CD14-positive monocyte (primary cell): ENCODE results near the gene ESD. TPM values are rescaled to one million over a fixed set of nuclear protein-coding genes. Genes with fewer than 3 reads are reported as not detected.

Experiments used
- DNase-seq, 3 donors: peaks; one replicate each; pipeline ENCODE4 v3.0.0-alpha.2; 2011 to 2022
- H2AFZ ChIP-seq: 2 replicates; pipeline ENCODE4 v1.6.0; 2012; ENCODE audit warnings: mild to moderate bottlenecking, low read depth, low read length, inconsistent platforms; ENCODE audit not compliant: insufficient read depth, poor library complexity, severe bottlenecking
- H3K27ac ChIP-seq, 2 donors: 1 replicate in 1 of 2; 2 replicates in 1 of 2; pipeline ENCODE4 v1.5.1; 2012 to 2013; ENCODE audit warnings: low read length in 2 of 2, control low read depth in 1 of 2, inconsistent platforms in 1 of 2, low read depth in 1 of 2, mild to moderate bottlenecking in 1 of 2
- H3K27me3 ChIP-seq, 2 donors: one replicate each; pipeline versions ENCODE4 v1.6.0 to v1.6.1; 2011 to 2013; ENCODE audit warnings: low read length in 2 of 2; ENCODE audit not compliant: control insufficient read depth in 2 of 2, insufficient read depth in 2 of 2
- H3K36me3 ChIP-seq, 2 donors: replicated peaks in 1 of 2; 1 replicate in 1 of 2; 2 replicates in 1 of 2; pipeline versions ENCODE4 v1.5.1 to v1.6.1; 2012 to 2013; ENCODE audit warnings: low read length in 2 of 2, control low read depth in 1 of 2, inconsistent platforms in 1 of 2, mild to moderate bottlenecking in 1 of 2; ENCODE audit not compliant: insufficient read depth in 2 of 2, control insufficient read depth in 1 of 2
- H3K4me1 ChIP-seq, 2 donors: 1 replicate in 1 of 2; 2 replicates in 1 of 2; pipeline versions ENCODE4 v1.5.1 to v1.6.1; 2012 to 2013; ENCODE audit warnings: low read length in 2 of 2, control low read depth in 1 of 2, inconsistent platforms in 1 of 2, mild to moderate bottlenecking in 1 of 2, moderate library complexity in 1 of 2; ENCODE audit not compliant: insufficient read depth in 2 of 2, control insufficient read depth in 1 of 2
- H3K4me2 ChIP-seq: replicated peaks from 2 replicates; pipeline ENCODE3; 2012; ENCODE audit warnings: low read length, moderate library complexity, mild to moderate bottlenecking; ENCODE audit not compliant: poor library complexity, severe bottlenecking; ENCODE audit errors: extremely low read depth
- H3K4me3 ChIP-seq, 3 experiments: fragments of 200-600 bp in 1 of 3; sonication (generic) in 1 of 3; replicated peaks in 1 of 3; 1 replicate in 2 of 3; 2 replicates in 1 of 3; pipeline ENCODE4 v1.5.1; 2011 to 2013; ENCODE audit warnings: low read length in 3 of 3, mild to moderate bottlenecking in 3 of 3, control low read depth in 2 of 3, low read depth in 2 of 3, inconsistent platforms in 1 of 3, moderate library complexity in 1 of 3
- H3K79me2 ChIP-seq: 2 replicates; pipeline ENCODE4 v1.6.0; 2012; ENCODE audit warnings: mild to moderate bottlenecking, control low read depth, inconsistent platforms, low read length, moderate library complexity; ENCODE audit not compliant: insufficient read depth
- H3K9ac ChIP-seq: 2 replicates; pipeline ENCODE4 v1.6.0; 2017; ENCODE audit warnings: low read length, mild to moderate bottlenecking; ENCODE audit not compliant: insufficient read depth, poor library complexity, severe bottlenecking
- H3K9me3 ChIP-seq, 2 donors: replicated peaks in 1 of 2; 1 replicate in 1 of 2; 2 replicates in 1 of 2; pipeline versions ENCODE4 v1.5.1 to v1.6.1; 2012 to 2013; ENCODE audit warnings: low read length in 2 of 2, control low read depth in 1 of 2; ENCODE audit not compliant: control insufficient read depth in 1 of 2, insufficient read depth in 1 of 2
- H4K20me1 ChIP-seq: 2 replicates; pipeline ENCODE4 v1.6.0; 2012; ENCODE audit warnings: mild to moderate bottlenecking, low read length, control low read depth, moderate library complexity; ENCODE audit not compliant: insufficient read depth
- H3K27ac Mint-ChIP-seq, 7 donors: one replicate each; pipeline ENCODE4 v1.8.0; 2020; ENCODE audit warnings: mild to moderate bottlenecking in 7 of 7, mixed read lengths in 7 of 7, moderate library complexity in 6 of 7, inconsistent platforms in 2 of 7
- H3K27me3 Mint-ChIP-seq, 3 donors: one replicate each; pipeline ENCODE4 v1.8.0; 2021 to 2022; ENCODE audit warnings: low read depth in 3 of 3, mild to moderate bottlenecking in 3 of 3, mixed read lengths in 3 of 3, moderate library complexity in 3 of 3, inconsistent platforms in 1 of 3
- H3K36me3 Mint-ChIP-seq, 2 donors: one replicate each; pipeline ENCODE4 v1.8.0; 2020; ENCODE audit warnings: mixed read lengths in 2 of 2, inconsistent platforms in 1 of 2, mild to moderate bottlenecking in 1 of 2
- H3K4me1 Mint-ChIP-seq: one replicate; pipeline ENCODE4 v1.8.0; 2020; ENCODE audit warnings: mild to moderate bottlenecking, mixed read lengths
- H3K4me3 Mint-ChIP-seq, 2 donors: one replicate each; pipeline ENCODE4 v1.8.0; 2020; ENCODE audit warnings: mild to moderate bottlenecking in 2 of 2, mixed read lengths in 2 of 2, moderate library complexity in 1 of 2
- H3K9me3 Mint-ChIP-seq, 7 donors: one replicate each; pipeline ENCODE4 v1.8.0; 2020 to 2022; ENCODE audit warnings: mixed read lengths in 7 of 7, mild to moderate bottlenecking in 6 of 7, moderate library complexity in 6 of 7, inconsistent platforms in 2 of 7
- CTCF ChIP-seq: fragments of 200-600 bp; IDR thresholded peaks from one replicate; pipeline ENCODE4 v1.8.0; 2022; ENCODE audit warnings: antibody characterized with exemption, mild to moderate bottlenecking
- WGBS: methylation state at CpG from one replicate; pipeline ENCODE4 v1.1.5; 2013; ENCODE audit warnings: missing lambda C conversion rate; ENCODE audit not compliant: insufficient coverage; 5-methylcytosine and 5-hydroxymethylcytosine counted together
- intact Hi-C, 2 donors: fragments of 100-400 bp; cut with micrococcal nuclease; formaldehyde crosslinking; loops; one replicate each; pipeline versions ENCODE4 v1.15.0 to v1.15.1; 2023
- polyA plus RNA-seq, 3 donors: library from polyadenylated mRNA; depleted of rRNA in 1 of 3; unstranded in 2 of 3; stranded (reverse) in 1 of 3; fragments of 300-500 nt in 2 of 3; fragments of >200 nt in 1 of 3; fragmentation: Illumina TruSeq in 2 of 3; gene quantifications; 1 replicate in 2 of 3; 2 replicates in 1 of 3; pipeline ENCODE4 v1.2.3, GENCODE V29; 2012 to 2021

The ESD gene
- polyA plus RNA-seq, 3 donors: 46.8 to 147 (median 139) TPM

GRCh38 chr13:46735425-46735824 is 61.5 kb downstream of the ESD start:
- H3K4me1 ChIP-seq: peaks cover 5 to 17% of the 10 kb centered on the region in 2 donors
- no peak overlapping the region for H3K9ac ChIP-seq
- no peak overlapping the region for H3K27ac ChIP-seq
- no peak overlapping the region for H3K4me3 Mint-ChIP-seq
- H3K9me3 ChIP-seq: no peaks in the 10 kb centered on the region
- H3K36me3 ChIP-seq: peaks cover 17 to 59% of the 10 kb centered on the region in 2 donors
- no peaks in the 10 kb centered on the region for H3K9me3 Mint-ChIP-seq
- WGBS: no CpG with 5 or more reads among the region's 3 CpGs
- TF ChIP-seq CTCF: no peak
- H3K27me3 Mint-ChIP-seq: no peaks in the 10 kb centered on the region
- H2AFZ ChIP-seq: no peak overlapping the region
- peaks cover 48% of the 10 kb centered on the region in 2 donors for H3K36me3 Mint-ChIP-seq
- no peak for DNase-seq
- H3K4me3 ChIP-seq: no peak overlapping the region
- H3K4me1 Mint-ChIP-seq: peaks cover 10% of the 10 kb centered on the region
- no peaks in the 10 kb centered on the region for H4K20me1 ChIP-seq
- intact Hi-C loops: no loop called here
- no peak overlapping the region for H3K27ac Mint-ChIP-seq
- H3K4me2 ChIP-seq: no peak overlapping the region
- no peaks in the 10 kb centered on the region for H3K27me3 ChIP-seq
- no peaks in the 10 kb centered on the region for H3K79me2 ChIP-seq

DNA sequence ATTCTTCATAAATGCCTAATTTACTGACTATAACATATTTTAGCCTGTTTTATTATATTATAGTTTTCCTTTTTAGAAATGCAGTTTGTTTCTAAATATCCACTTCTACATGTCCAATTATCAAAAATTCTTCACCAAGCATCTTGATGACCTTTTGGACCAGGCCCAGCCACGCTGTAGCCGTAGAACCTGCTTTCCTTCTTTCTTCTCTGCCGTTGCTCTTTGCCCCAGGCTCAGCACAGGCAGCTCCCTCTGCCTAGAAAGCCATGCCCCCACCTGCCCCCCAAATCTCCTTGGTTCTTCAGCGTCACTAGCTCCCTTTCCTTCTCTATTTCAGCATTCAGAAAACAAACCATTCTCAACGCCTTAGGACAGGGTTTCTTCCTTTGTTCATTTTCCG is 65.4 kb downstream of the ESD start:
- Mint-ChIP-seq H3K27ac (no peak overlapping the region), H3K36me3 (peaks cover 54 to 70% of the 10 kb centered on the region in 2 donors), H3K27me3 (no peaks in the 10 kb centered on the region), H3K4me1 (peaks cover 16% of the 10 kb centered on the region), H3K9me3 (no peaks in the 10 kb centered on the region), H3K4me3 (no peak overlapping the region)
- H3K4me3 ChIP-seq: no peak overlapping the region
- no peak overlapping the region for H3K9ac ChIP-seq
- H3K27ac ChIP-seq: no peak overlapping the region
- no peak for TF ChIP-seq CTCF
- H3K36me3 ChIP-seq: peaks cover 28 to 66% of the 10 kb centered on the region in 2 donors
- no peaks in the 10 kb centered on the region for H3K27me3 ChIP-seq
- WGBS: 96% methylated on average over 5 of the region's 6 CpGs
- H3K4me1 ChIP-seq: peaks cover 8 to 20% of the 10 kb centered on the region in 2 donors
- intact Hi-C loops: no loop called here
- DNase-seq: no peak
- no peaks in the 10 kb centered on the region for H3K9me3 ChIP-seq
- H3K4me2 ChIP-seq: no peak overlapping the region
- no peaks in the 10 kb centered on the region for H3K79me2 ChIP-seq
- no peak overlapping the region for H2AFZ ChIP-seq
- H4K20me1 ChIP-seq: no peaks in the 10 kb centered on the region
